VCaP (cell line): ENCODE measurements around the gene IL25.

ENCODE experiments used
- H3K27ac ChIP-seq: fragments of 450-650 bp; 2 replicates; pipeline ENCODE4 v1.5.1; 2017
- TF ChIP-seq, protein P1 (sequence below): fragments of 450-650 bp; conservative IDR thresholded peaks from 2 replicates; pipeline ENCODE4 v1.5.1; 2017; ENCODE audit warnings: mild to moderate bottlenecking, moderate library complexity

The IL25 gene

DNA sequence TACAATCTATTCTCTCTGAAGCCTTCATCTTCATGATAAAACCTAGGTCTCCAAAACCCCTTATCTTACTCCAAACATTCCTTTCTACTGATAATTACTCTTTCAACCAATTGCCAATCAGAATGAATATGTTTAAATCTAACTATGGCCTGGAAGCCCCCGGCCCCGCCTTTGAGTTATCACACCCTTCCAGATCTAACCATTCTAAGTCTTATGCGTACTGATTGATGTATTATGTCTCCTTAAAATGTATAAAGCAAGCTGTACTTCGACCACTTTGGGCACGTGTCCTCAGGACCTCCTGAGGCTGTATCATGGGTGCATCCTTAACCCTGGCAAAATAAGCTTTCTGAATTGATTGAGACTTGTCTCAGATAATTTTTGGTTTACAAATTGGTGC is 37.0 kb upstream of the IL25 start:
- TF ChIP-seq, protein P1, sequence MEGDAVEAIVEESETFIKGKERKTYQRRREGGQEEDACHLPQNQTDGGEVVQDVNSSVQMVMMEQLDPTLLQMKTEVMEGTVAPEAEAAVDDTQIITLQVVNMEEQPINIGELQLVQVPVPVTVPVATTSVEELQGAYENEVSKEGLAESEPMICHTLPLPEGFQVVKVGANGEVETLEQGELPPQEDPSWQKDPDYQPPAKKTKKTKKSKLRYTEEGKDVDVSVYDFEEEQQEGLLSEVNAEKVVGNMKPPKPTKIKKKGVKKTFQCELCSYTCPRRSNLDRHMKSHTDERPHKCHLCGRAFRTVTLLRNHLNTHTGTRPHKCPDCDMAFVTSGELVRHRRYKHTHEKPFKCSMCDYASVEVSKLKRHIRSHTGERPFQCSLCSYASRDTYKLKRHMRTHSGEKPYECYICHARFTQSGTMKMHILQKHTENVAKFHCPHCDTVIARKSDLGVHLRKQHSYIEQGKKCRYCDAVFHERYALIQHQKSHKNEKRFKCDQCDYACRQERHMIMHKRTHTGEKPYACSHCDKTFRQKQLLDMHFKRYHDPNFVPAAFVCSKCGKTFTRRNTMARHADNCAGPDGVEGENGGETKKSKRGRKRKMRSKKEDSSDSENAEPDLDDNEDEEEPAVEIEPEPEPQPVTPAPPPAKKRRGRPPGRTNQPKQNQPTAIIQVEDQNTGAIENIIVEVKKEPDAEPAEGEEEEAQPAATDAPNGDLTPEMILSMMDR = no peak
- no peak overlapping the region for H3K27ac ChIP-seq

DNA sequence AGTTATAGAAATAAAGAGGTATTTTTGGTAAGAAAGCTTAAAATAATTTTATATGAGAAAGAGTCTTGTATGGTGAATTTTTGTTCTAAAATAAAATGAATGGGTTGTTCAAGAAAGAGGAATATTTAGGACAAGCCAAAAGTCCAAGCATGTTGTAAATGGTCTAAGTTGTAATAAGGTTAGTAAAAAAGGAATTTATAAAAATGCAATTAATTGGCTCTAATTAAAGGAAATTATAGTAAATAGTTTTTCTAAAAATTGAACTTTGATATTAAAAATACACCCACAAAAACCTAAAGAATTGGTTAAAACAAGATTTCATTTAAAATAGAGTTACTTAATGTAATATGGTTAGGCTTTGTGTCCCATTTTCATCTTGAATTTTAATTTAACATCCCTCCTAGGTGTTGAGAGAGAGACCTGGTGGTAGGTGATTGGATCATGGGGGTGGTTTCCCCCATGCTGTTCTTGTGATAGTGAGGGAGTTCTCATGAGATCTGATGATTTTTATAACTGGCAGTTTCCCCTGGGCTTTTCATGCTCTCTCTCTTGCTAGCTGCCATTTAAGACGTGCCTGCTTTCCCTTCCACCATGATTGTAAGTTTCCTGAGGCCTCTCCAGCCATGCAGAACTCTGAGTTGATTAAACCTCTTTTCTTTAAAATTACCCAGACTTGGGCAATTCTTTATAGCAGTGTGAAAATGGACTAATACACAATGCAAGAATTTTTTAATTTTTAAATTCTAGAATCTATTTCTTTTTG is 32.9 kb upstream of the IL25 start:
- TF ChIP-seq, protein P1 = no peak
- no peak overlapping the region for H3K27ac ChIP-seq

DNA sequence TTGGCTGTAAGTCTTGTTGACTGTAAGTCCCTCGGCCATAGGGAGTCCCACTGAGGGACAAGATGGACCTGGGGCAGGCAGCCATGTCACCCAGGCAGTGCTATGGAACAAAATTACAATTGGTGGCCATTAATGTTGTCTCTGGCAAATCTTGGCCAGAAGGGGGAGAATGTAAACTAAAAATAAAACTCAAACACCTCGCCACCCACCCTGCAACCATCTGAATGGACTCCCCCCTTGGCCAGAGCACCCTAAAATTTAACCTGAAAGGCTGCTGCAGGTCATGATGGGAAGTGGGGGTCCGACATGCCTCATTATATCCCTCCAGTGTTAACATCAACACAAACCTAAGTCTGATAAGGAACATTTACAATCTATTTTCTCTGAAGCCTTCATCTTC is 28.1 kb upstream of the IL25 start:
- TF ChIP-seq, protein P1 = no peak

DNA sequence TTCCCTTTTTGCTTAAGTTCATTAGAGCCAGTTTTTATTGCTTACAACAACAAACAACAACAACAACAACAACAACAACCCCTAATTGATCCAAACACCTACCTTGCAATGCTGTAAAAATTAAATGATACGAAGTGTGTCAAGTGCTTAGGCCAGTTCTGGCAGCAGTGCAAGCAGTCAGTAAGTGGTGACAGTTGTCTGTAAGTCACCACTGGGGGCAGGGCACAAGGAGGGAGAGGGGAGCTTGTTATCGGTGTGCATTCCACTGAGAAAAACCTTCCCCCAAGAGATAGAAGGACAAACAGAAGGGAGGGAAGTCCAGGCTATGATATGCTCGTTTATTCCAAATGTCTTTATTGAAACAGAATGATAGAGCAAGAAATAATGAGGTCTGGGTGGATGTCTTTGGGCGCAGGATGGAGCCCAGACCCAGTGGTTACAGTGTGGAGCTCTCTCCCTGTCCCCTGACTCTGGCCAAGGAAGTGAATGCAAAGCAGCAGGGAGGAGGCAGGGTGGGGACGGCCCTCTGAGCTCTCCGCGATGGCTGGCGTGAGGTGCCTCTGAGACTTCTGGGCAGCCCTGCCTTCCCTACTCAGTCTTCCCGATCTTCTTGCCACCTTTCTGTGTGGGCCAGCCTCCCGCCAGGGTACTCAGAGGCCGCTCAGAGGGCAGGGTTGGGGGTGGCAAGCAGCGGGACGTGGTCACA is 26.5 kb upstream of the IL25 start:
- no peak overlapping the region for H3K27ac ChIP-seq
- TF ChIP-seq, protein P1 = no peak

More for the DNA sequence above, 28.1 kb upstream of the IL25 start:
- no peak overlapping the region for H3K27ac ChIP-seq

DNA sequence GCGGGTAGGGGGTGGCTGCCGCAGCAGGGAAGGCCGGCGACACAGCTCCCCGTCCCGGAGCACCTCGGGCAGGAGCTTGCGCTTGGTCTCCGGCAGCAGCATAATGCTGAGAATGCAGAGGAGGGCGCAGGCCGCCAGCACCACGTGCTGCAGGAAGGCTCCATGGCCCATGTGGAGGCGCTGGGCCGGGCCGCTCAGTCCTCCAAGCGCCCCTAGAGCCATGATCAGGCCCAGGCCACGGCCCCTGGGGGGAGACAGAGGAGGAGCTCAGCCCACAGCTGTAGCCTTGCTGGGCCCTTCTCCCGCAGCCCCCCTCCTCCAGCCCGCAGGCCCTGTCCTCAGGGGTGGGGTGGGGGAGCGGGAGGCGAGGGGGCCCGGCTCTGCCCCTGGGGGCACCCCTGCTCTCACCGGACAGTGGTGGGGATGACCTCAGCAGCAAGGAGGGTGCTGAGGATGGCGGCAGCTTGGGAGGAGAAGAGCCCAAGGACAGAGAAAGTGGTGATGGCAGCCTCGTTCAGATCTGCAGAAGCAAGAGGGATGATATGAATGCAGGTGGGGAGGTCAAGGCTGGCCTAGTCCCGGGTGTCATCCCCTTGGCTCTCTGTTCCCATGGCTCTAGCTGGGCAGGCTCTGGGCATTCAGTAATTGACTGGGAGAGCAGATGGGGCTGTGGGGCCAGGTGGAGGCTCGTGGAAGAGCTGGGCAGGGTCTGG is 25.8 kb upstream of the IL25 start:
- TF ChIP-seq, protein P1 = no peak
- H3K27ac ChIP-seq = no peak overlapping the region

DNA sequence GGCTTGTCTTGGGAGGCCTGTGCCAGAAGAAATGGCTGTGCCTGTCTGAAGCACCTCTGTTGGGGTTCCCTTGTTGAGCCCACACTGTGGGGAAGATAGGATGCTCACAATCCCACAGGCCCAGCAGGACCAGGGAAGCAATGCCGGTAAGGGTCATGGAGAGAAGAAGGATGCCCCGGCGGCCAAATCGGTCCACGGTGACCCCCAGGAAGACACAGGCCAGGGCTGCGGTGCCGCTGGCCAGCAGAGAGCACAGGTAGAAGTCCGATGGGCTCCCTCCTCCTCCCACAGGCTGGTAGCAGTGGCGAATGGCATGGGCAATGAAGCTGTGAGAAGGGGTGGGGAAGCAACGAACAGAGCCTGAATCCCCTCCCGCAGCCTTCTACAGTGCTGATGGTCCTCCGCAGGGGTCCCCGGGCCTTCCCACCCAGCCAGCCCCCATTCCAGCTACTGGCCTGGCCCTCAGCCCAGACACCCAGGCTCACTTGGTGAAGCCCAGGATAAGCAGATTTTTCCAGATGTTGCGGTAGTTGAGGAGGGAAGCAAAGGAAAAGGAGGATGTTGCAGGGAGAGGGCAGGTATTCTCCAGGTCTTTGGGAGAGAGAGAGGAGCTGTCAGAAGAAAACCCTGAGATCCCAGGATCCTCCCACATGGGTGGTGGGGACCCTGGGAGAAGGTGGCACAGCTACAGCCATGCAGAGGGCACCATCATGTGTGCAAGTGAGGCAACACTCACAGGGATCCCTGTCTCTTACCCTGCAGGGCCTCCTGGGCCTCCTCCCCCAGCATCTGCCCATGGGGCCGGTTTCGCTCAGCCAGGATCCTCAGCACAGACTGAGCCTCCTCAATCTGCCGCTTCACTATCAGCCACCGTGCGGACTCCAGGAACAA is 25.0 kb upstream of the IL25 start:
- TF ChIP-seq, protein P1 = no peak
- H3K27ac ChIP-seq = no peak overlapping the region
